T follicular helper cell (primary cell): ENCODE measurements around the gene FAM72A.
A peak's percentile ranks its signal among the peaks of the same experiment; 100 is the strongest.
"Not testable (repeated sequence)": the region's sequence is repeated elsewhere in the genome, so short reads cannot be mapped to it uniquely, and the experiment has no call there.

Source experiments
- DNase-seq: peaks from one replicate; pipeline ENCODE4 v3.0.0-alpha.2; 2020; ENCODE audit warnings: low read depth

The FAM72A gene

GRCh38 chr1:206215600-206216392, 13.2 kb upstream of the FAM72A start:
- not testable (repeated sequence) for DNase-seq

GRCh38 chr1:206210802-206211201, 8.2 kb upstream of the FAM72A start:
- not testable (repeated sequence) for DNase-seq

GRCh38 chr1:206205569-206205968, 2.9 kb upstream of the FAM72A start:
- not testable (repeated sequence) for DNase-seq

DNA sequence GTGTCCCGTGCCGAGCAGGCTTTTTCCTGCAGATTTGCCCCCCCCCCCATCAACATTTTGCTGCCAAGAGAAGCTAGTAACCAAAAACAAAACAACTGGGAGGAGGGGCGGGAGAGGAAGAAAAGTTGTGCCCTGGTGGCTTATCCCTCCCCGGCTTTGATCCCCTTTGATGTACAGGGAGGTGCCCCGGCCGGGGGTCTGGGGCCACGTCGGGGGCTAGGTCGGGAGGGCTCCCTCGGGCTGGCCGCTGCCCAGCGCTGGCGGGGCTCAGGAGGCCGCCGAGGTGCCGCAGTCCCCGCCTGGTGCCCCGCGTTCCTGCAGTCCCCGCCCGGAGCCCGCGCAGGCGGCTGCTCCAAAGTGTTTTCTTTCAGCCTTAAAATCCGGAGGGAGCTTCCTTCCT, 2.2 kb upstream of the FAM72A start:
- not testable (repeated sequence) for DNase-seq

DNA sequence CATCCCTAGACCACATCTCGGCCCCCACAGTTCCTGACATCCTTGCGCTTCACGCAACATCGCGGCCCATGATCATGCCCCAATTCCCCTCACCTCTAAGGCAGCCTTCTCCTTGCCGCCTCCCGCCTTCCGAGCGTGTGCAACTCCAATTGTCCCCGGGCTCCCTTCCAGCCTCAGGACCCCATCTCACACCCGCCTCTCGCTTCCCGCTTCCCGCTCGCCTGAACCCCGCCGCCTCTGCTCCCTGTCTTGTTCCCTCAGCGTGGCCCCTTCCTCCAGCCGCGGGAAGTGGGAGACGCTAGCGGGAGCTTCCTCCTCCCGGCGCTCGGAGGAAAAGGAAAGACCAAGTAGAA, 1.5 kb upstream of the FAM72A start:
- not testable (repeated sequence) for DNase-seq

GRCh38 chr1:206203364-206204158, 922 bp upstream of the FAM72A start, which contains the start of gene SRGAP2:
Gene SRGAP2 (plus strand): TSS chr1:206203541. CDS start chr1:206205971, 2,430 bp downstream.
- peak; percentile 25 for DNase-seq

DNA sequence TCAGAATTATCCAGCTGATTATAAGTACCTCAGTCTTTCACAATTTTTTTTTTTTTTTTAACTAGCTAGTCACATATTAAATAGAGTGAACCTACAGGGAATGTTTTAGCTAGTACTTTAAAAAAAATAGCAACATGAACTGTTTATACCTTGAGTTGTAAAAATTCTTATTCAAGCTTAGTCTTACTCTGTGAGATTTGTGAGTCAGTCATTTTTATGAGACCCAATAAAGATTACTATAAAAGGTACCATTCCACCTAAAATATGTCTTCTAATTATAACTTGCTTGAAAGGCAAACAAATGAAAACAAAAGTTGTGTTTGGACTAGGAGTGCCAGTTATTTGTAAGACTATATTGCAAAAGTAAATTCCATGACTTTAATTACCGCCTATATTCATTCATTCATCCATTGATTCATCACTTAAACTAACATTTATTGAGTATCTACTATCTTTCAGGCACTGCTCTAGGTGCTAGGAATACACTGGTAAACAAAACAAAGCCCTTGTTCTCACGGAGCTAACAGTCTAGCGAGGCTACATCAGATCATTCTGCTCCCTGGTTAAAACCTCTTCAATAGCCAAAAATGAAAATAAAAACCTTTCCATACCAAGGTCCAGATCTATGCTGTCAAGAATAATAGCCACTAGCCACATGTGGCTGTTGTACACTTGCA, 5.8 kb downstream of the FAM72A start:
- not testable (repeated sequence) for DNase-seq

- DNase-seq = not testable (repeated sequence)
Measured at GRCh38 chr1:206195182-206195581, 7.5 kb downstream of the FAM72A start.

DNA sequence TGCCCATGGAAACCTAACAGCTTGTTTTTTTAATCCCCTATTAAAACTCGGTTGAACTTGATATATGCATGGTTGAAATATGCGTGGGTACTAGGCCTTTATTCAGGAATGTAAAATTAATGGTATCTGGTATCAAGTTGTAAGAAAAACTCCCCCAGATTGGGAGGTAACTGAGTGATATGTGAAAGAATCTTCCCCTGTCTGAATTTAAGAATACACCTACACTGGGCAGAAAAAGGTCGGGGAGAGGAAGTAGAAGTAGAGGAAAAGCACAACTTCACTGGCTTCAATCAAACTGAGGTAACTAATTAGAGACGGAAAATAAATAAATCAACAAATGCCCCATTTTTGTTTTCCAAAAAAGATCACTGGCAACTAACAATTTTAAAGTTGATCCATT, 15.8 kb downstream of the FAM72A start:
- DNase-seq = not testable (repeated sequence)

DNA sequence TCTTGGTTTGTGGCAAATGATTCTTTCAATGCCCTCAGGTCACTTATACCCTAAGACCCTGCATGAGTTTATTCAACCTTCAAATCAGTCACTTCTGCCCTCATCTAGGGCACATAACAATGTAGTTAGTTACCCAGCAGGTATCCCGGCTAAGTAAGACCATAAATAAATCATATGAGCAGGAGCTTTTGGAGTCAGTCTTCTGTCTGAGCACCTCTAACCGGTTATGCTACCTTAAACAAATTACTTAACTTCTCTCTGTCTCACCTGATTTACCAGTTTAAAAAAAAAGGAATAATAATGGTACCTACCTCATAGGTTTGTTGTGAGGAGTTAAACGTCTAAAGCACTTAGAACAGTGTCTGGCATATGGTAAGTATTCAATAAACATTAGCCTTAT, 16.9 kb downstream of the FAM72A start:
- DNase-seq = not testable (repeated sequence)

DNA sequence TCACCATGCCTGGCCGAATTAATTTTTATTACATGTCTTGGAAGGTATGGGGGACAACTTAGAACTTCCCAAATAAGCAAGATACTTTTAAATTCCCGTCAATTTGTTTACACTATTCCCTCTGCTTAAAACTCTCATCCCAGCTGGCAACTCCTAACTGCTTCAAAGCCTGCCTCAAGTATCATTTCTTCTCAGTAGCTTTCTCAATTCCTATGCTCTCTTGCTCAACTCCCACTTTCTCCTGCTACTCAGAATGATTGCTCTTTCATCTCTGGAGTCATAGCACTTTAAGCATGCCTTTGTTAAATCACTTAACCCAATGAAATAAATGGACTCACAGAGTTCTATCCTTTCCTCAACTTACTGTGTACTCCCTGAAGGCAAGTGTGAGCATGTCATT, 18.9 kb downstream of the FAM72A start:
- not testable (repeated sequence) for DNase-seq

GRCh38 chr1:206182368-206183317, 20.0 kb downstream of the FAM72A start:
- DNase-seq = not testable (repeated sequence)

DNA sequence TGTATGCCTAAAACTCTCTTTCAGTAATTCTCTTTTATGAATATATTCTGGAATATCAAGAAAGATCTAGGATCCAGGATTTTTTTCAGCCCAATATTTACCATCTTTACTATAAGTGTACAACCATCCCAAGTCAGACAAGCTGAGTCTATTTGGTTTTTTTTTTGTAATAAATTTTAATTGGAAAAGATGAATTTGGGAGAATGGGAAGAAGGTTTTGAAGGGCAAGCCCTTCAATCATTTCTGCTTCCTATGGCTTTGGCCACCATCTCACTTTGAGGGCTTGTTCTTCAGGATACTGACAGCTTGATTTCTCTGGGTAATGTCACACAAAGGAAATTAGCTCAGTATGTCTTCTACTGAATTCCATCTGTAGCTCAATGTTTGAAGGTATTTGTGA, 23.0 kb downstream of the FAM72A start:
- not testable (repeated sequence) for DNase-seq

GRCh38 chr1:206178061-206178989, 24.3 kb downstream of the FAM72A start:
- not testable (repeated sequence) for DNase-seq

- not testable (repeated sequence) for DNase-seq
Measured at GRCh38 chr1:206176114-206176502, 26.5 kb downstream of the FAM72A start.

- not testable (repeated sequence) for DNase-seq
Measured at GRCh38 chr1:206175459-206176113, 27.1 kb downstream of the FAM72A start.

DNA sequence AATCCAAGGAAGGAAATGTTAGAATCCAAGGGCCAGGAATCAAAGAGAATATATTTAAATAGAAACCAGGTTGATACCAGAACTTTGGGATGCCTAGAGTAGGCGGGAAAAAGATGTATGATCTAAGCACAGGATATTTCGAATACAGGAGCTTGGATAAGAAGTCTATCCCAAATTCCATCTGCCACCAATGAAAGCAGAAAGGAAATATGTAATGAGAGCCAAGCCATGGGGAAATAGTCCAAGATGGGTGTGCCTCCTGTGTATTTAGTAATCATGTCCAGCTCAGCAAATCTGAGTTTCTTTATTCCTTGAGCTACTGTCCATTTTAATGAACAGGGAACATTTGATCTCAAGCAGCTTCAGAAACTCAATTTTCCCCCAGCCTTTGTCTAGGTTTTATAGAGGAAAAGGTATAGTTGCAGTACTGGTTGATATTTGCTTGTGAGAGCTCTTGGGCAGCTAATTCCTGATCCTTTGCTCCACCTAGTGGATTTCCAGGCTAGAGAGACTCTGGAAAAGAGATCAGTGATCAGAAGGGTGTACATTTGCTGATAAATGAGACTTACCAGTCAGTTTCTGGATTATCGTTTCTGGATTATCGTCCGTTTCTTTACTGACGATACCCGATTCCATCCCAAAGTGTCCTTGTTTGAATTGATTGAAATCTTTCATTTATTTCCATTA, 28.3 kb downstream of the FAM72A start:
- not testable (repeated sequence) for DNase-seq

- DNase-seq = not testable (repeated sequence)
Measured at GRCh38 chr1:206173110-206173719, 29.4 kb downstream of the FAM72A start.
